ENCODE data around the gene PTGFRN. TPM values are rescaled to one million over a fixed set of nuclear protein-coding genes. Genes with fewer than 3 reads are reported as not detected.

Gene PTGFRN
- total RNA-seq, 2 experiments from 2014 or later = 7.0 to 8.4 TPM

DNA sequence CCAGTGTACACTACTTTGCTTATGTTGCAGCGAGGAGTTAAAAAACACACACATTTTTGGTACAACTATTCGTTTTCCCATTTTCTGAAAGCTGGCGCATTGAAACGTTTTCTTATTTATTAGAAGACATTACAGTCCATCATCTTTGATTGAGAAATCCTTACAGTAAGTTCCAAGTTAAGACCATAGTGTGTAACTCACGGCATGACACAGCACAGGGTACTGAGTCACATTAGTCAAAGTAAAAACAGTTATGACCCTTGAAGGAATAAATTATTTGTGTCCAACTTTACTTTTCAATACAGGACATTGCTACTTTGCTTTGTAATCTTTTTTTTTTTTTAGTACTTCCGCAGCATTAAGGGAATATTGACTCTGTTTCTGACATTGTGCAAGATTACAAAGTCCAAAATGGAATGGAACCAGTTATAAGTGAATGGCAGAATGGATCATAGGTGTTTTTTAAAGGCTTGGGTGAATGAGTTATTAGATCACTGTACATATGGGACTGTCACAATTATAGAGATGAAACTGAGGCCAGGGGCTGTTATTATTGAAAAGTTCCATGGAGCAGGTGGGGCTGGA is 11.7 kb downstream of the PTGFRN start:
- H3K27ac Mint-ChIP-seq = no peak overlapping the region
- no peak for DNase-seq
- H3K9me3 Mint-ChIP-seq = no peaks in the 10 kb centered on the region
- peaks cover 4% of the 10 kb centered on the region for H3K27me3 Mint-ChIP-seq
- H3K36me3 Mint-ChIP-seq (ENCODE audit: low read depth) = no peaks in the 10 kb centered on the region
- no peak for ATAC-seq
- POLR2A ChIA-PET = no interaction called here
- no peak overlapping the region for H3K4me3 Mint-ChIP-seq
- H3K4me1 Mint-ChIP-seq (ENCODE audit: low read depth) = peaks cover 5% of the 10 kb centered on the region
- TF ChIP-seq, protein P1, sequence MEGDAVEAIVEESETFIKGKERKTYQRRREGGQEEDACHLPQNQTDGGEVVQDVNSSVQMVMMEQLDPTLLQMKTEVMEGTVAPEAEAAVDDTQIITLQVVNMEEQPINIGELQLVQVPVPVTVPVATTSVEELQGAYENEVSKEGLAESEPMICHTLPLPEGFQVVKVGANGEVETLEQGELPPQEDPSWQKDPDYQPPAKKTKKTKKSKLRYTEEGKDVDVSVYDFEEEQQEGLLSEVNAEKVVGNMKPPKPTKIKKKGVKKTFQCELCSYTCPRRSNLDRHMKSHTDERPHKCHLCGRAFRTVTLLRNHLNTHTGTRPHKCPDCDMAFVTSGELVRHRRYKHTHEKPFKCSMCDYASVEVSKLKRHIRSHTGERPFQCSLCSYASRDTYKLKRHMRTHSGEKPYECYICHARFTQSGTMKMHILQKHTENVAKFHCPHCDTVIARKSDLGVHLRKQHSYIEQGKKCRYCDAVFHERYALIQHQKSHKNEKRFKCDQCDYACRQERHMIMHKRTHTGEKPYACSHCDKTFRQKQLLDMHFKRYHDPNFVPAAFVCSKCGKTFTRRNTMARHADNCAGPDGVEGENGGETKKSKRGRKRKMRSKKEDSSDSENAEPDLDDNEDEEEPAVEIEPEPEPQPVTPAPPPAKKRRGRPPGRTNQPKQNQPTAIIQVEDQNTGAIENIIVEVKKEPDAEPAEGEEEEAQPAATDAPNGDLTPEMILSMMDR (IDR thresholded peaks at IDR 0.05) = no peak
- CTCF ChIA-PET = interaction anchor here (1.0 kb wide), 1 partner anchor 13 kb away, joined by 5 read pairs; no protein-coding TSS in a partner anchor
- intact Hi-C loops (cut with micrococcal nuclease) = no loop called here

DNA sequence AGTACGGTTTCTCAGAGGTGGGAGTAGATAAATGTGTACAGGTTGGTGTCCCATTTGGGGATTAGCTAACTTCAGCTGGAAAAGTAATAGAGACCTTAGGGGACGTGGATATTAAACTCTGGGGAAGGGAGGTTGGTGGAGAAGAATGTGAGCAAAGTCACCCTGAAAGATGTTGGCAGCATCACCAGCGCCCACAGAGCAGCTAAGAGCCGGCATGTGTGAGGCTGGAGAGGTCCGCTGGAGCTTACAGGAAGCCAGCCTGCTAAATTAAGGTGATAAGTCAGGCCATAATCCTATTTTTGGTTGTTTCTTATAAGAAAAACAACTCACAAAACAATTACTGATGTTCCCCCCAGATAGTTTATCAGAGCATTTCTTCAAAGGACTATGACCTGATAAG is 12.2 kb downstream of the PTGFRN start:
- no peaks in the 10 kb centered on the region for H3K36me3 Mint-ChIP-seq (ENCODE audit: low read depth)
- H3K4me3 Mint-ChIP-seq = no peak overlapping the region
- TF ChIP-seq, protein P1 (IDR thresholded peaks at IDR 0.05) = no peak
- H3K27ac Mint-ChIP-seq = no peak overlapping the region
- peaks cover 5% of the 10 kb centered on the region for H3K4me1 Mint-ChIP-seq (ENCODE audit: low read depth)
- H3K9me3 Mint-ChIP-seq = no peaks in the 10 kb centered on the region
- intact Hi-C loops (cut with micrococcal nuclease) = no loop called here
- ChIA-PET POLR2A (no interaction called here), CTCF (no interaction called here)
- H3K27me3 Mint-ChIP-seq = peaks cover 4% of the 10 kb centered on the region
- no peak for ATAC-seq
- DNase-seq = no peak

DNA sequence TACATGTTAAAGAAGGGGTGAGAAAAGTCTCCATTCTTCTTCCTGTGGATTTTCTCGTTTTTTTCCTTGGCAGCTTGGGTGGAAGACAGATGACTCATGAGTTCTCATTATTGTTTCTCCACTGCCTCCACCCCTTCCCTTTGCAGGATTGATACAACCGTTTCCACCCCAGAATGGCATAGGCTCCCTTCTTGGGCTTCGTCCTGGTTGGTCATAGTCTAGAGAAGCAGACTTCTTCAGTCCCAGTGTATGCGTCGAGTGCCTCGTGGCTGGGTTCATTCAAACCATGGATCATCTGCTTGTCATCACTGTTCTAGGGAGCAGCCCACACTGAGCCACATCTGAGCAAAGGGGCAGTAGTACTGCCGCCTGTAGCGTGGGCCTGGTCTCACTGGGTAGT is 13.7 kb downstream of the PTGFRN start:
- Mint-ChIP-seq H3K27me3 (peaks cover 4% of the 10 kb centered on the region), H3K9me3 (no peaks in the 10 kb centered on the region)

DNA sequence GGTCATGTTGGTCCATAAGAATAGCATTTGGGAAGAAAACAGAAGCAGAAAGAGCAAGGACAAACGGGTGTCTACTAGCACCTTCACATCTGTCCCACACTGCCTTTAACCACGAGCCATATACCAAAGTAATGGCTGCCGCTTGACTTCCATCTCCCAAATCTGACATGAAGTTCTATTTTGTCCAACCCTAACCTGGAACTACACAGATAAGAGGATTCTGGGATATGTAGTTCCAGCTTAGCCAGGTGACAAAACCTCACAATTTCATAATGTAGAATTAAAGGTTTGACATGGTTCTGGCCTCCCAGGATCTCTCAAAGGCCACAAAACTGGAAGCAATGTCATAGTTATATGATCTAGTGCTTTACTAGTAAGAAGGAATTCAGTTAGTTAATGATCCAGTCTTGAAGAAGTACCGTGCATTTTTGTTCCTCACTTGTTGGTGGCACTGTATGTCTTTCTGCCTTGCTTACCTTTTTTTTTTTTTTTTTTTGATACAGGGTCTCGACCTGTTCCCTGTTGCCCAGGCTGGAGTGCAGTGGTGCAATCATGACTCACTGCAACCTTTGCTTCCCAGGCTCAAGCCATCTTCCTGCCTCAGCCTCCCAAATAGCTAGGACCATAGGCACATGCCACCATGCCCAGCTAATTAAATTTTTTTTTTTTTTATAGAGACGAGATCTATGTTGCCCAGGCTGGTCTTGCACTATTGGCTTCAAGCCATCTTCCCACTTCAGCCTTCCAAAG is 17.5 kb downstream of the PTGFRN start:
- peaks cover 8% of the 10 kb centered on the region for H3K4me1 Mint-ChIP-seq (ENCODE audit: low read depth)
- TF ChIP-seq, protein P1 (IDR thresholded peaks at IDR 0.05) = no peak
- CTCF ChIA-PET = interaction anchor here (1.0 kb wide), 1 partner anchor 202 kb away, joined by 3 read pairs; no protein-coding TSS in a partner anchor
- H3K9me3 Mint-ChIP-seq = no peaks in the 10 kb centered on the region
- POLR2A ChIA-PET = no interaction called here
- no peak for DNase-seq
- no peak overlapping the region for H3K4me3 Mint-ChIP-seq
- H3K27me3 Mint-ChIP-seq = no peaks in the 10 kb centered on the region
- intact Hi-C loops (cut with micrococcal nuclease) = no loop called here
- no peak overlapping the region for H3K27ac Mint-ChIP-seq
- H3K36me3 Mint-ChIP-seq (ENCODE audit: low read depth) = no peaks in the 10 kb centered on the region
- no peak for ATAC-seq

More for the DNA sequence above, 13.7 kb downstream of the PTGFRN start:
- CTCF ChIA-PET = no interaction called here
- Mint-ChIP-seq H3K27ac (no peak overlapping the region), H3K36me3 (ENCODE audit: low read depth) (no peaks in the 10 kb centered on the region), H3K4me3 (no peak overlapping the region), H3K4me1 (ENCODE audit: low read depth) (peaks cover 5% of the 10 kb centered on the region)
- POLR2A ChIA-PET = interaction anchor here (0.7 kb wide), 1 partner anchor 427 kb away, joined by 3 read pairs; no protein-coding TSS in a partner anchor
- ATAC-seq (no peak), DNase-seq (no peak)
- TF ChIP-seq, protein P1 (IDR thresholded peaks at IDR 0.05) = no peak
- intact Hi-C loops (cut with micrococcal nuclease) = no loop called here

All from activated CD8-positive, alpha-beta T cell treated with anti-CD3 and anti-CD28 coated beads for 36 hours (primary cell).